NCI-H2107 (cell line): ENCODE results near the gene YTHDF1.
"Not testable (repeated sequence)": the region's sequence is repeated elsewhere in the genome, so short reads cannot be mapped to it uniquely, and the experiment has no call there.

Experiments
- DNase-seq: peaks from one replicate; lab custom pipeline; 2025; lab: John Stamatoyannopoulos, UW

YTHDF1 gene

GRCh38 chr20:63226042-63226943 lies 10.4 kb upstream of the YTHDF1 start:
- no peak for DNase-seq

- DNase-seq: no peak
Observed at GRCh38 chr20:63225082-63225454, 9.1 kb upstream of the YTHDF1 start.

- no peak for DNase-seq
Observed at GRCh38 chr20:63224412-63225081, 8.6 kb upstream of the YTHDF1 start.

GRCh38 chr20:63223826-63224207 lies 7.9 kb upstream of the YTHDF1 start:
- no peak for DNase-seq

GRCh38 chr20:63223121-63223825 lies 7.3 kb upstream of the YTHDF1 start:
- no peak for DNase-seq

GRCh38 chr20:63222541-63222940 lies 6.6 kb upstream of the YTHDF1 start:
- DNase-seq: no peak

- not testable (repeated sequence) for DNase-seq
Observed at GRCh38 chr20:63221400-63222053, 5.6 kb upstream of the YTHDF1 start.

- no peak for DNase-seq
Observed at GRCh38 chr20:63220696-63221399, 4.9 kb upstream of the YTHDF1 start.

GRCh38 chr20:63219866-63220521 lies 4.1 kb upstream of the YTHDF1 start:
- no peak for DNase-seq

- DNase-seq: no peak
Observed at GRCh38 chr20:63219447-63219821, 3.5 kb upstream of the YTHDF1 start.

GRCh38 chr20:63218701-63219446 lies 2.9 kb upstream of the YTHDF1 start:
- no peak for DNase-seq

GRCh38 chr20:63217706-63218105 lies 1.8 kb upstream of the YTHDF1 start:
- no peak for DNase-seq

GRCh38 chr20:63216849-63217471 lies 1.0 kb upstream of the YTHDF1 start:
- no peak for DNase-seq

GRCh38 chr20:63215101-63216040 lies 560 bp downstream of the YTHDF1 start:
- DNase-seq: no peak

GRCh38 chr20:63214514-63214913 lies 1.4 kb downstream of the YTHDF1 start:
- DNase-seq: no peak

- no peak for DNase-seq
Observed at GRCh38 chr20:63212792-63213191, 3.1 kb downstream of the YTHDF1 start.

- no peak for DNase-seq
Observed at GRCh38 chr20:63212393-63212730, 3.6 kb downstream of the YTHDF1 start.

GRCh38 chr20:63210011-63210605 lies 5.8 kb downstream of the YTHDF1 start:
- DNase-seq: no peak
